Osteocyte (in vitro differentiated cells): Measurements from ENCODE around the gene NOBOX. TPM values are rescaled to one million over a fixed set of nuclear protein-coding genes. Genes with fewer than 3 reads are reported as not detected.

Source experiments
- DNase-seq: peaks from one replicate; pipeline ENCODE4 v3.0.0; 2021; ENCODE audit warnings: mixed read lengths; ENCODE audit not compliant: unreplicated experiment; ENCODE audit errors: extremely low spot score
- H3K27ac Mint-ChIP-seq: one replicate; pipeline ENCODE4 v1.8.0; 2021; ENCODE audit warnings: mild to moderate bottlenecking, mixed read lengths; ENCODE audit not compliant: unreplicated experiment
- H3K27me3 Mint-ChIP-seq: one replicate; pipeline ENCODE4 v1.8.0; 2021; ENCODE audit warnings: mixed read lengths; ENCODE audit not compliant: unreplicated experiment
- H3K36me3 Mint-ChIP-seq: one replicate; pipeline ENCODE4 v1.8.0; 2021; ENCODE audit warnings: mixed read lengths; ENCODE audit not compliant: unreplicated experiment
- H3K4me1 Mint-ChIP-seq: one replicate; pipeline ENCODE4 v1.8.0; 2021; ENCODE audit warnings: mixed read lengths; ENCODE audit not compliant: unreplicated experiment
- H3K4me3 Mint-ChIP-seq: one replicate; pipeline ENCODE4 v1.8.0; 2021; ENCODE audit warnings: mild to moderate bottlenecking, moderate library complexity, mixed read lengths; ENCODE audit not compliant: unreplicated experiment
- H3K9me3 Mint-ChIP-seq: one replicate; pipeline ENCODE4 v1.8.0; 2021; ENCODE audit warnings: mixed read lengths; ENCODE audit not compliant: unreplicated experiment
- total RNA-seq: library from RNA; stranded (reverse); gene quantifications from 2 replicates; pipeline ENCODE4 v1.2.1, GENCODE V29; 2021
- TF ChIP-seq, protein P1 (sequence below): fragments of 200-600 bp; sonication (generic); IDR thresholded peaks from 2 replicates; pipeline ENCODE4 v1.5.0; 2021; ENCODE audit warnings: antibody characterized with exemption, mild to moderate bottlenecking, moderate library complexity

NOBOX gene
- total RNA-seq, 1 donor from 2014 or later = not detected

DNA sequence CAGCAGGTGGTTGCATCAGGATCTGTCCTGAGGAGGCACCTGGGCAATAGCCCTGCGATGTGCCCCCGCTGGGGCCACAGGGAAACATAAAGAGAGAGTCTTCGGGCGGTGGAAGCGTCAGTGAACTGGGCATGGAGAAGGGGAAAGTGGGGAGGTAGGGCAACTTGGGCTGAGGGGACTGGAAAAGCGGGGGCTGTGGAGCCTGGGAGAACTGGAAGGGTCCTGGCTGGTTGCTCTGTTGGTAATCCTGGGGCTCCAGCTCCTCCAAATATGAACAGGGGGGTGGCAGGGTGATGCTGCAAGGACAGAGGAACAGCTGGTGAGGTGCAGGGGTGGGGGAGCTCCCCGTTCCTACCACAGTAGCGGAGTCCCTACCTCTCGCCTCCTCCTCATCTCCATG lies 5.2 kb downstream of the NOBOX start:
- Mint-ChIP-seq H3K4me3 (no peak overlapping the region), H3K9me3 (no peaks in the 10 kb centered on the region), H3K36me3 (no peaks in the 10 kb centered on the region), H3K4me1 (no peaks in the 10 kb centered on the region), H3K27ac (no peak overlapping the region), H3K27me3 (peaks cover 12% of the 10 kb centered on the region)
- peak; percentile 70 for DNase-seq
- TF ChIP-seq, protein P1, sequence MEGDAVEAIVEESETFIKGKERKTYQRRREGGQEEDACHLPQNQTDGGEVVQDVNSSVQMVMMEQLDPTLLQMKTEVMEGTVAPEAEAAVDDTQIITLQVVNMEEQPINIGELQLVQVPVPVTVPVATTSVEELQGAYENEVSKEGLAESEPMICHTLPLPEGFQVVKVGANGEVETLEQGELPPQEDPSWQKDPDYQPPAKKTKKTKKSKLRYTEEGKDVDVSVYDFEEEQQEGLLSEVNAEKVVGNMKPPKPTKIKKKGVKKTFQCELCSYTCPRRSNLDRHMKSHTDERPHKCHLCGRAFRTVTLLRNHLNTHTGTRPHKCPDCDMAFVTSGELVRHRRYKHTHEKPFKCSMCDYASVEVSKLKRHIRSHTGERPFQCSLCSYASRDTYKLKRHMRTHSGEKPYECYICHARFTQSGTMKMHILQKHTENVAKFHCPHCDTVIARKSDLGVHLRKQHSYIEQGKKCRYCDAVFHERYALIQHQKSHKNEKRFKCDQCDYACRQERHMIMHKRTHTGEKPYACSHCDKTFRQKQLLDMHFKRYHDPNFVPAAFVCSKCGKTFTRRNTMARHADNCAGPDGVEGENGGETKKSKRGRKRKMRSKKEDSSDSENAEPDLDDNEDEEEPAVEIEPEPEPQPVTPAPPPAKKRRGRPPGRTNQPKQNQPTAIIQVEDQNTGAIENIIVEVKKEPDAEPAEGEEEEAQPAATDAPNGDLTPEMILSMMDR = no peak

- TF ChIP-seq, protein P1 = no peak
Observed at GRCh38 chr7:144397086-144397485, 6.4 kb downstream of the NOBOX start.

GRCh38 chr7:144391823-144392255 lies 11.7 kb downstream of the NOBOX start:
- Mint-ChIP-seq H3K36me3 (no peaks in the 10 kb centered on the region), H3K27me3 (peaks cover 14% of the 10 kb centered on the region), H3K9me3 (no peaks in the 10 kb centered on the region), H3K4me1 (peaks cover 15% of the 10 kb centered on the region), H3K27ac (no peak overlapping the region), H3K4me3 (peak overlapping the region; percentile 12)
- DNase-seq = peak; percentile 32
- TF ChIP-seq, protein P1 = peak; percentile 75

More at GRCh38 chr7:144397086-144397485, 6.4 kb downstream of the NOBOX start:
- Mint-ChIP-seq H3K27ac (no peak overlapping the region), H3K27me3 (peaks cover 18% of the 10 kb centered on the region), H3K36me3 (no peaks in the 10 kb centered on the region), H3K9me3 (no peaks in the 10 kb centered on the region), H3K4me3 (no peak overlapping the region), H3K4me1 (no peaks in the 10 kb centered on the region)
- DNase-seq = peak; percentile 74

- Mint-ChIP-seq H3K4me3 (no peak overlapping the region), H3K9me3 (no peaks in the 10 kb centered on the region), H3K27me3 (peaks cover 14% of the 10 kb centered on the region), H3K36me3 (no peaks in the 10 kb centered on the region), H3K27ac (no peak overlapping the region), H3K4me1 (peaks cover 20% of the 10 kb centered on the region)
- TF ChIP-seq, protein P1 = no peak
- DNase-seq = peak; percentile 19
Observed at GRCh38 chr7:144391014-144391413, 12.5 kb downstream of the NOBOX start.

DNA sequence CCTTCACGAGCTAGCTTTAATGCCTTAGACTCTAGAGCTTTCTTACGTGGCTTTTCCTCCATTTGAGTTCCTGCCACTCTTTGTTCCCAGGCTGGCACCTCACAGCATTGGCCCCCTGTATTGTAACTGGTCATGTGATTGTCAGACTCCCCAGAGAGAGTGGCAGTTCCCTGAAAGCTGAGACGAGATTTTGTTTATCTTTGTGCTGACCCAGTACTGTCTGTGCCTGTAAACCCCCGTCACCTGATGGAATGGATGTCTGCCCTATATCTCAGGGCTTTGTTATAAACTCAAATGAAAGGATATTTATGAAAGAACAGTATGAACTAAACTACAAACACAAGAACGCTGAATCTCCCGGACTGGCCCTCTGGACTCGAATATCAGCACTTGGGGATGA lies 13.0 kb downstream of the NOBOX start:
- H3K27ac Mint-ChIP-seq = no peak overlapping the region
- H3K4me1 Mint-ChIP-seq = peaks cover 20% of the 10 kb centered on the region
- peak; percentile 19 for DNase-seq
- peaks cover 9% of the 10 kb centered on the region for H3K27me3 Mint-ChIP-seq
- no peaks in the 10 kb centered on the region for H3K9me3 Mint-ChIP-seq
- no peak overlapping the region for H3K4me3 Mint-ChIP-seq
- H3K36me3 Mint-ChIP-seq = no peaks in the 10 kb centered on the region
- TF ChIP-seq, protein P1 = no peak
